ENCODE measurements around the gene TSC2. TPM values are rescaled to one million over a fixed set of nuclear protein-coding genes. Genes with fewer than 3 reads are reported as not detected.

TSC2 gene
- total RNA-seq, 2 donors from 2014 or later = 42.4 to 43.2 TPM

DNA sequence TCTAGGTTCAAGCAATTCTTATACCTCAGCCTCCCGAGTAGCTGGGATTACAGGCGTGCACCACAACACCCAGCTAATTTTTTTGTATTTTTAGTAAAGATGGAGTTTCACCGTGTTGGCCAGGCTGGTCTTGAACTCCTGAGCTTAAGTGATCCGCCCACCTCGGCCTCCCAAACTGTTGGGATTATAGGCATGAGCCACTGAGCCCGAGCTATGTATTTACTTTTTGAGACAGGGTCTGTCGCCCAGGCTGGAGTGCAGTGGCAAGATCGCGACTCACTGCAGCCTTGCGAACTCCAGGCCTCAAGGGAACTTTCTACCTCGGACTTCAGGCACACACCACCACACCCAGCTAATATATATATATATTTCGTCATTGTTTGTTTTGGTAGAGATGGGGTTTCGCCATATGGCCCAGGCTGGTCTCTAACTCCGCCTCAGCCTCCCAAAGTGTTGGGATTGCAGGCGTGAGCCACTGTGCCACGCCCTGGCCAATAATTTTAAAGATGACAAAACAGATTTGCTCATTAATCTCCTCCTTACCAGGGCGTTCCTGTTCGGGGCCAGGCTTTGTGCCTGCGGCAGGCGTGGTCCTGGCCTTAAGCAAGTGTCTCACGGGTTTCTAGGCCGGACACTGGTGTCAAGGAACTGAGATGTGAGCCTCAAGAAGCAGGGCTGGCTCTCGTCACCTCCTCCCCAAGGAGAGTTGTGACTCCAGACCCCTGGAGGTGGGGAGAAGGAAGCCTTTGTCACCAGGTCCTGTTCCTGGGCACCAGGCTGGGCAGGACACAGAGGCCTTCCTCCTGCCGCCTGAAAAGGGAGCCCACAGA lies 32.5 kb upstream of the TSC2 start:
- Histone ChIP-seq H3K4me1 (peaks cover 0 to 14% of the 10 kb centered on the region in 2 donors), H3K36me3 (no peaks in the 10 kb centered on the region), H3K9me3 (no peaks in the 10 kb centered on the region), H3K4me3 (no peak overlapping the region), H3K27ac (no peak overlapping the region), H3K27me3 (peaks cover 4 to 6% of the 10 kb centered on the region in 2 donors)
- DNase-seq (ENCODE audit: low spot score) = no peak
- TF ChIP-seq, protein P1, sequence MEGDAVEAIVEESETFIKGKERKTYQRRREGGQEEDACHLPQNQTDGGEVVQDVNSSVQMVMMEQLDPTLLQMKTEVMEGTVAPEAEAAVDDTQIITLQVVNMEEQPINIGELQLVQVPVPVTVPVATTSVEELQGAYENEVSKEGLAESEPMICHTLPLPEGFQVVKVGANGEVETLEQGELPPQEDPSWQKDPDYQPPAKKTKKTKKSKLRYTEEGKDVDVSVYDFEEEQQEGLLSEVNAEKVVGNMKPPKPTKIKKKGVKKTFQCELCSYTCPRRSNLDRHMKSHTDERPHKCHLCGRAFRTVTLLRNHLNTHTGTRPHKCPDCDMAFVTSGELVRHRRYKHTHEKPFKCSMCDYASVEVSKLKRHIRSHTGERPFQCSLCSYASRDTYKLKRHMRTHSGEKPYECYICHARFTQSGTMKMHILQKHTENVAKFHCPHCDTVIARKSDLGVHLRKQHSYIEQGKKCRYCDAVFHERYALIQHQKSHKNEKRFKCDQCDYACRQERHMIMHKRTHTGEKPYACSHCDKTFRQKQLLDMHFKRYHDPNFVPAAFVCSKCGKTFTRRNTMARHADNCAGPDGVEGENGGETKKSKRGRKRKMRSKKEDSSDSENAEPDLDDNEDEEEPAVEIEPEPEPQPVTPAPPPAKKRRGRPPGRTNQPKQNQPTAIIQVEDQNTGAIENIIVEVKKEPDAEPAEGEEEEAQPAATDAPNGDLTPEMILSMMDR (IDR thresholded peaks at IDR 0.05) = no peak

DNA sequence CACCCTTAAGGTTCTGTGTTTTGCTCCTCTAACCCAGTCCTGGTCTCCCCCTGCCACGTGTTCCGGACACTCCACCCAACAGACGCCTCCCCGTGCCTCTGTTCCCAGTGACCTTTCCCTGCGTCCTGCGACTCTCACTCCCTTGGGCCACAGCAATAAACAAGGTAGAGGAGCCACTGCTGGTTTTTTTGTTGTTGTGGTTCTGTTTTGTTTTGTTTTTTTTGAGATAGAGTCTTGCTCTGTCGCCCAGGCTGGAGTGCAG lies 31.9 kb upstream of the TSC2 start:
- DNase-seq (ENCODE audit: low spot score) = no peak
- H3K4me3 ChIP-seq = no peak overlapping the region
- H3K4me1 ChIP-seq = peaks cover 0 to 15% of the 10 kb centered on the region in 2 donors
- H3K36me3 ChIP-seq = no peaks in the 10 kb centered on the region
- H3K27me3 ChIP-seq = peaks cover 7 to 9% of the 10 kb centered on the region in 2 donors
- H3K9me3 ChIP-seq = no peaks in the 10 kb centered on the region
- TF ChIP-seq, protein P1 (IDR thresholded peaks at IDR 0.05) = no peak
- no peak overlapping the region for H3K27ac ChIP-seq

DNA sequence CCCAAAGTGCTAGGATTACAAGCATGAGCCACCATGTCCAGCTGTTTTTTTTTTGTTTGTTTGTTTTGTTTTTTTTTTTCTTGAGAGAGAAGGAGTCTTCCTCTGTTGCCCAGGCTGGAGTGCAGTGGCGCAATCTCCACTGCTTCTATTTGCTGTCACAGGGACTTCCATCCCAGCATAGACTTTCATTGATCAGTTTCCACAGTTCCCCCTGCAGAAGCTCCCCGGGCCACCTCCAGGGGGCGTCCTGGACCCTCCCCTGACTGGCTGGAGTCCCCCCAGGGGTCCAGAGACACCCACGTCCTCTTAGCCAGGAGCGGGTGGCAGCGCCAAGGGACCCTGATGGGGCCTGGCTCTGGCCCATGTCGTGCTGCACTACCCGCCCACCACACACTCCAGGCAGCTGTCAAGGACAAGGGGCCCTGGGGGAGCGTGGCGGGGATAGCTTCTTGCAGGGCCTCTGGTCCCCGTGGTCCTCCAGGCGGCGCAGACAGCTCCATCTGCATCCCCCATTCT lies 31.3 kb upstream of the TSC2 start:
- Histone ChIP-seq H3K36me3 (no peaks in the 10 kb centered on the region), H3K27ac (no peak overlapping the region), H3K27me3 (peaks cover 7 to 9% of the 10 kb centered on the region in 2 donors), H3K4me3 (no peak overlapping the region), H3K4me1 (peaks cover 0 to 16% of the 10 kb centered on the region in 2 donors), H3K9me3 (no peaks in the 10 kb centered on the region)
- TF ChIP-seq, protein P1 (IDR thresholded peaks at IDR 0.05) = peak; percentile 14 to 28
- no peak for DNase-seq (ENCODE audit: low spot score)

DNA sequence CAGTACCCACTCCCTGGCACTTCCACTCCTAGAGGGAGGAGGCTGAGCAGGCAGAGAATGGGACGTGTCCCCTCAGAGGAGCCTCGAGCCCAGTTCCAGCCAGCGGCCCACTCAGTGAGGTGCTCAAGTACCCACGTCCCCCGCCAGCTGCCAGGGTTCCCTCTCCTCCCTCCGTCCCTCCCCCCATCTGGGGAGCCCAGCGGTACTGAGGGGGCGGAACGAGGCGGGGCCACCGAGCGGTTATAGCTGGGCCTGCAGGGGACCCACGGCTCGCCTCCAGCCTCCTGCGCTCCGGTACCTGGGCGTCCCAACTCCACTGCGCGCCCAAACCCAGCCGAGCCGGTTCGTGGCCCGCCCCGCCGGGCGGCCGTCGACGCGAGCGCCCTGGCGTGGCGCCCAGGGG lies 28.3 kb upstream of the TSC2 start, which contains the start of gene NPW:
TSS of gene NPW (plus strand) at position 268 of the 403 bp plus-strand sequence.
- Histone ChIP-seq H3K27me3 (peaks cover 7 to 9% of the 10 kb centered on the region in 2 donors), H3K9me3 (no peaks in the 10 kb centered on the region), H3K4me1 (peaks cover 0 to 34% of the 10 kb centered on the region in 2 donors), H3K36me3 (no peaks in the 10 kb centered on the region), H3K4me3 (peak within 1 kb of the TSS in 1 of 2 donors; percentile 9), H3K27ac (no peak within 1 kb of the TSS)
- TF ChIP-seq, protein P1 (IDR thresholded peaks at IDR 0.05) = no peak
- no peak for DNase-seq (ENCODE audit: low spot score)

DNA sequence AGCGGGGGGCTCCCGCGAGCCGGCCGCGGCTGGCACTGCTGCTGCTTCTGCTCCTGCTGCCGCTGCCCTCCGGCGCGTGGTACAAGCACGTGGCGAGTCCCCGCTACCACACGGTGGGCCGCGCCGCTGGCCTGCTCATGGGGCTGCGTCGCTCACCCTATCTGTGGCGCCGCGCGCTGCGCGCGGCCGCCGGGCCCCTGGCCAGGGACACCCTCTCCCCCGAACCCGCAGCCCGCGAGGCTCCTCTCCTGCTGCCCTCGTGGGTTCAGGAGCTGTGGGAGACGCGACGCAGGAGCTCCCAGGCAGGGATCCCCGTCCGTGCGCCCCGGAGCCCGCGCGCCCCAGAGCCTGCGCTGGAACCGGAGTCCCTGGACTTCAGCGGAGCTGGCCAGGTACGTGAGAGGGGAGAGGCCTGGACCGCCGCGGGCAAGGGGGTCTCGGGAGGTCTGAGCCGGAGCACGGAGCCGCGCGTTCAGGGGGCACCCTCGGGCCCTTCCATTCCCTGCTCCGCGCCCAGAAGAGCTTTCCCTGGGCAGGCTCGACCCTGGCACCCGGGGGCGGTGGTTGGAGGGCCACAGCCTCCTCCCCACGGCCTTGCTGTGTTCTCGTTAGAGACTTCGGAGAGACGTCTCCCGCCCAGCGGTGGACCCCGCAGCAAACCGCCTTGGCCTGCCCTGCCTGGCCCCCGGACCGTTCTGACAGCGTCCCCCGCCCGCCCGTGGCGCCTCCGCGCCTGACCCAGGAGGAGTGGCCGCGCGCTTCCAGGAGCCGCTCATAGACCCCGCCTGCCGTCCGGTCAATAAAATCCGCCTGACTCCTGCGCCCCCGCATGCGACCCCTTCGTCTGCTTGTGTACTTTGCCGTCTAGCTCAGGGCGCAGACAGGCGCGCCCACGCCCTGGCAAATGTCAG lies 27.6 kb upstream of the TSC2 start:
- Histone ChIP-seq H3K4me3 (peak overlapping the region in 1 of 2 donors; percentile 9), H3K36me3 (no peaks in the 10 kb centered on the region), H3K9me3 (no peaks in the 10 kb centered on the region), H3K27ac (no peak overlapping the region), H3K4me1 (peaks cover 0 to 40% of the 10 kb centered on the region in 2 donors), H3K27me3 (peaks cover 7 to 9% of the 10 kb centered on the region in 2 donors)
- DNase-seq (ENCODE audit: low spot score) = no peak
- TF ChIP-seq, protein P1 (IDR thresholded peaks at IDR 0.05) = no peak

Data from right atrium auricular region (tissue), 2 donors.